Stomach (tissue), 4 donors: ENCODE data around the gene FLRT3.

Experiments used
- EP300 ChIP-seq: sonication (generic); formaldehyde crosslinking; IDR thresholded peaks from one replicate; pipeline ENCODE4 v1.6.1; 2017; ENCODE audit warnings: antibody characterized with exemption
- POLR2A ChIP-seq, 4 donors: fragments of 450-650 bp; IDR thresholded peaks; one replicate each; pipeline ENCODE4 v1.6.1; 2016; ENCODE audit warnings: antibody characterized with exemption in 4 of 4, control low read depth in 2 of 4, mild to moderate bottlenecking in 1 of 4, moderate library complexity in 1 of 4
- POLR2AphosphoS5 ChIP-seq, 3 donors: sonication (generic); formaldehyde crosslinking; IDR thresholded peaks; one replicate each; pipeline ENCODE4 v1.6.1; 2016; ENCODE audit warnings: antibody characterized with exemption in 3 of 3

DNA sequence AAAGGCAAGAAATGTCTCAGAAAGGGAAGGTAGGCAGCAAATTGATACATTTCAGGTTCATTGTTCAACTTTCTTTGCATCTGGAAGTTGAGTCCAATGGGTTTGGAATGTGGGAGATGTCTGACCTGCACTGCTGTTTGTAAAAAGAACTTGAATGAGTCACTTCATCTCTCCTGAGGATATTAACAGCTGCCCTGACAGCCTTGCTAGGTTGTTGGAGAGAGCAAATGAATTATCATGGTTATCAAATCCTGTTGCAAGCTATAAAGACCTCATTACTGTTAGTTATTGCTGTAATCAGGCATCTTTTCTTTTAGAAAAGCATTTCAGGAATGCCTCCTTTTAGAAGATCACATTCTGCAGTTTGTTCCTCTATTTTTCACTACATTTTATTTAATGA lies 23.0 kb upstream of the FLRT3 start:
- no peak for TF ChIP-seq EP300
- no peak for TF ChIP-seq POLR2A (IDR thresholded peaks at IDR 0.05)
- no peak for TF ChIP-seq POLR2AphosphoS5 (IDR thresholded peaks at IDR 0.05)
